Measurements from ENCODE around the gene DPP8.

DPP8 gene

GRCh38 chr15:65423976-65424679, 93.4 kb downstream of the DPP8 start:
- Histone ChIP-seq H3K4me2 (ENCODE audit: insufficient read depth, low read length) (no peak overlapping the region), H4K20me1 (ENCODE audit: insufficient read depth, low read length) (no peaks in the 10 kb centered on the region)

GRCh38 chr15:65423150-65423975, 94.1 kb downstream of the DPP8 start:
- no peaks in the 10 kb centered on the region for H3K4me1 ChIP-seq (ENCODE audit: insufficient read depth, low read length)
- no peaks in the 10 kb centered on the region for H4K20me1 ChIP-seq (ENCODE audit: insufficient read depth, low read length)
- ATAC-seq (ENCODE audit: insufficient read depth, low read depth) (no peak), DNase-seq (no peak)
- no peaks in the 10 kb centered on the region for H3K27me3 ChIP-seq (ENCODE audit: insufficient read depth, low read length, poor library complexity)
- no peak overlapping the region for H3K27ac ChIP-seq (ENCODE audit: low read length)
- TF ChIP-seq CTCF (IDR thresholded peaks at IDR 0.05; ENCODE audit: borderline replicate concordance, extremely low read depth, low read length, poor library complexity, severe bottlenecking) (no peak), EZH2 (IDR thresholded peaks at IDR 0.05; ENCODE audit: borderline replicate concordance, low read depth, low read length, severe bottlenecking) (no peak)
- H3K4me3 ChIP-seq (ENCODE audit: low read depth in 1 of 2, low read length in 2 of 2), result no peak overlapping the region
- no peak overlapping the region for H3K4me2 ChIP-seq (ENCODE audit: insufficient read depth, low read length)
- no peak overlapping the region for H2AFZ ChIP-seq (ENCODE audit: low read depth, low read length)
- no peak overlapping the region for H3K9ac ChIP-seq (ENCODE audit: low read depth, low read length)
- H3K79me2 ChIP-seq (ENCODE audit: insufficient read depth, low read length), result no peaks in the 10 kb centered on the region
- no peaks in the 10 kb centered on the region for H3K9me3 ChIP-seq (ENCODE audit: insufficient read depth, low read length, severe bottlenecking)
- no peaks in the 10 kb centered on the region for H3K36me3 ChIP-seq (ENCODE audit: insufficient read depth, low read length)

More at GRCh38 chr15:65423976-65424679, 93.4 kb downstream of the DPP8 start:
- Histone ChIP-seq H3K27ac (ENCODE audit: low read length) (no peak overlapping the region), H3K9ac (ENCODE audit: low read depth, low read length) (no peak overlapping the region), H3K36me3 (ENCODE audit: insufficient read depth, low read length) (no peaks in the 10 kb centered on the region), H3K27me3 (ENCODE audit: insufficient read depth, low read length, poor library complexity) (no peaks in the 10 kb centered on the region), H3K4me3 (ENCODE audit: low read depth in 1 of 2, low read length in 2 of 2) (no peak overlapping the region), H3K9me3 (ENCODE audit: insufficient read depth, low read length, severe bottlenecking) (no peaks in the 10 kb centered on the region), H2AFZ (ENCODE audit: low read depth, low read length) (no peak overlapping the region), H3K4me1 (ENCODE audit: insufficient read depth, low read length) (no peaks in the 10 kb centered on the region), H3K79me2 (ENCODE audit: insufficient read depth, low read length) (no peaks in the 10 kb centered on the region)
- ATAC-seq (ENCODE audit: insufficient read depth, low read depth) (no peak), DNase-seq (no peak)
- TF ChIP-seq EZH2 (IDR thresholded peaks at IDR 0.05; ENCODE audit: borderline replicate concordance, low read depth, low read length, severe bottlenecking) (no peak), CTCF (IDR thresholded peaks at IDR 0.05; ENCODE audit: borderline replicate concordance, extremely low read depth, low read length, poor library complexity, severe bottlenecking) (no peak)

DNA sequence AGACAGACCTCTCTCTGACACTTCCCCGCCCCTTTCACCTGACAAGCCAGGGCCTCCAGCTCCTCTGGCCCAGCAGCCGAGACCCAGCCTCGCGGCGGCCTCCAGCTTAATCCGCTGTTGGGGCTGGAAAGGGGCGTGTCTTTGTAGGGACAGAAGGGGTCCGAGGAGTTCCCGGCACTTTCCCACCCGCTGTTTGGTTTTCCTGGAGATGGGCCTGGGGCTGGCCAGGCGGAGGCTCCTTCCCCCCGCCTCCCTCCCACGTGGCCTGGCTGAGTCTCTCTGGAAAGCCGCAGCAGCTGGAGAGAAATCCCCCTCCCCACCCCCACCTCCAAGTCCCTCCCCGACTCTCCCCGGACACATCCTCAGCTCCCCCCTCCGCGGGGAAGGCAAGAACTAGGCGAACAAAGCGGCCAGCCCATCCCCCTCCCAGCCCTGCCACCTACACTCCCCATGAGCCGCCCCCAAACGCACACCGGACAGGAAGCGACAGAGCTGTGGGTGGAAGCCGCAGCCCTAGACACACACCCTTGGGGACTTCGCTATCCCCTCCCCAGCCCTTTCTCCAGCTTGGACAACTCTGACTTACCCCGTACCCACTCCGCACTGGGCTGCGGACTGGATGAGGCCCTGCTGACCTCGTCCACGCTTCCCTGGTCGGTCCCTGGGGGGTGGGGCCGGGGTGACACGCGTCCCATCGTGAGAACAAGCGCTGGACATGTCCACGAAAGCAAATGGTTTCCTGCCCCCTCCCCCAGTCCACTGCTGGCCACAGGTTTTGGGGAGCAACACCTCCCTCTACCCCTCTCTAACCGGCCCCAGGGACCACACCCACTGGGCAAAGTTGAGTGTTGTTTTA, 95.9 kb downstream of the DPP8 start:
- no peaks in the 10 kb centered on the region for H4K20me1 ChIP-seq (ENCODE audit: insufficient read depth, low read length)
- H2AFZ ChIP-seq (ENCODE audit: low read depth, low read length), result no peak overlapping the region
- no peaks in the 10 kb centered on the region for H3K4me1 ChIP-seq (ENCODE audit: insufficient read depth, low read length)
- no peak for ATAC-seq (ENCODE audit: insufficient read depth, low read depth)
- H3K27ac ChIP-seq (ENCODE audit: low read length), result no peak overlapping the region
- H3K4me2 ChIP-seq (ENCODE audit: insufficient read depth, low read length), result no peak overlapping the region
- no peaks in the 10 kb centered on the region for H3K36me3 ChIP-seq (ENCODE audit: insufficient read depth, low read length)
- H3K27me3 ChIP-seq (ENCODE audit: insufficient read depth, low read length, poor library complexity), result no peaks in the 10 kb centered on the region
- no peak overlapping the region for H3K4me3 ChIP-seq (ENCODE audit: low read depth in 1 of 2, low read length in 2 of 2)
- DNase-seq, result no peak
- TF ChIP-seq EZH2 (IDR thresholded peaks at IDR 0.05; ENCODE audit: borderline replicate concordance, low read depth, low read length, severe bottlenecking) (no peak), CTCF (IDR thresholded peaks at IDR 0.05; ENCODE audit: borderline replicate concordance, extremely low read depth, low read length, poor library complexity, severe bottlenecking) (no peak)
- no peaks in the 10 kb centered on the region for H3K79me2 ChIP-seq (ENCODE audit: insufficient read depth, low read length)
- H3K9ac ChIP-seq (ENCODE audit: low read depth, low read length), result no peak overlapping the region
- H3K9me3 ChIP-seq (ENCODE audit: insufficient read depth, low read length, severe bottlenecking), result no peaks in the 10 kb centered on the region

Measured in DND-41 (cell line).